ENCODE results near the gene VEGFA. TPM values are rescaled to one million over a fixed set of nuclear protein-coding genes. Genes with fewer than 3 reads are reported as not detected.

VEGFA gene
- total RNA-seq, 1 donor from 2014 or later, result 231 TPM

DNA sequence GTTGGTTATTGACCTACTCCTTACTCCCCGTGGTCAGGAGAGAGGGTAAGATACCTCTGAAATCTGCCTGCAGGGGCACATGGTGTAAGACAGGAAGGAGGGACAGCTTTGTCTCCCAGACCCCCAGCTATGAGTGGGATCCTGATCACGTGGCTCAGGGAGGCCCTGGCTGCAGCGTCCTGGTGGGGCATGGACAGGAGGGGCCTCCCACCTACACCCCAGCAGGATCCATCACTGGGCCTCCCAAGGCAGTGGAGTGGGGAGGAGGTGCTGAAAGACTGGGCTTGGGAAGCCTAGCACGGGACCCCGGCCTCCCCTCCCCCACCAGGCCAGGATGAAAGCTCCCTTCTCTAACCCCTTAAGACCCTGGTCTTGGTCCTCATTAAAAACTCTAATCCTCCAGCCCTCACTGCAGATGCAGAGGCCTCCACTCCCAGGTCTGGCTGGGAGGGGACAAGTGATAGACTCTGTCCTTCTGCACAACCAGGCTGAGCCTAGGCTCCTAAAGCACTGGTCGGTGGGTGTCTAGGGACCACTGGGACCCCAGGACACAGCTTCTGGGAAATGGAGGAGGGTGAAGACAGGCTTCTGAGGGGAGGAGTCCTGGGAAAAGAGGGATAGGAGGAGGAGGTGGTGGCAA lies 29.6 kb upstream of the VEGFA start:
- Histone ChIP-seq H3K4me3 (no peak overlapping the region), H3K36me3 (no peaks in the 10 kb centered on the region), H3K9me3 (no peaks in the 10 kb centered on the region), H3K4me1 (no peaks in the 10 kb centered on the region), H3K27me3 (no peaks in the 10 kb centered on the region), H3K27ac (no peak overlapping the region)
- TF ChIP-seq, protein P1, sequence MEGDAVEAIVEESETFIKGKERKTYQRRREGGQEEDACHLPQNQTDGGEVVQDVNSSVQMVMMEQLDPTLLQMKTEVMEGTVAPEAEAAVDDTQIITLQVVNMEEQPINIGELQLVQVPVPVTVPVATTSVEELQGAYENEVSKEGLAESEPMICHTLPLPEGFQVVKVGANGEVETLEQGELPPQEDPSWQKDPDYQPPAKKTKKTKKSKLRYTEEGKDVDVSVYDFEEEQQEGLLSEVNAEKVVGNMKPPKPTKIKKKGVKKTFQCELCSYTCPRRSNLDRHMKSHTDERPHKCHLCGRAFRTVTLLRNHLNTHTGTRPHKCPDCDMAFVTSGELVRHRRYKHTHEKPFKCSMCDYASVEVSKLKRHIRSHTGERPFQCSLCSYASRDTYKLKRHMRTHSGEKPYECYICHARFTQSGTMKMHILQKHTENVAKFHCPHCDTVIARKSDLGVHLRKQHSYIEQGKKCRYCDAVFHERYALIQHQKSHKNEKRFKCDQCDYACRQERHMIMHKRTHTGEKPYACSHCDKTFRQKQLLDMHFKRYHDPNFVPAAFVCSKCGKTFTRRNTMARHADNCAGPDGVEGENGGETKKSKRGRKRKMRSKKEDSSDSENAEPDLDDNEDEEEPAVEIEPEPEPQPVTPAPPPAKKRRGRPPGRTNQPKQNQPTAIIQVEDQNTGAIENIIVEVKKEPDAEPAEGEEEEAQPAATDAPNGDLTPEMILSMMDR (IDR thresholded peaks at IDR 0.05), result no peak
- intact Hi-C loops (cut with DNase I), result no loop called here
- no peak for ATAC-seq
- DNase-seq, result peak; percentile 44

DNA sequence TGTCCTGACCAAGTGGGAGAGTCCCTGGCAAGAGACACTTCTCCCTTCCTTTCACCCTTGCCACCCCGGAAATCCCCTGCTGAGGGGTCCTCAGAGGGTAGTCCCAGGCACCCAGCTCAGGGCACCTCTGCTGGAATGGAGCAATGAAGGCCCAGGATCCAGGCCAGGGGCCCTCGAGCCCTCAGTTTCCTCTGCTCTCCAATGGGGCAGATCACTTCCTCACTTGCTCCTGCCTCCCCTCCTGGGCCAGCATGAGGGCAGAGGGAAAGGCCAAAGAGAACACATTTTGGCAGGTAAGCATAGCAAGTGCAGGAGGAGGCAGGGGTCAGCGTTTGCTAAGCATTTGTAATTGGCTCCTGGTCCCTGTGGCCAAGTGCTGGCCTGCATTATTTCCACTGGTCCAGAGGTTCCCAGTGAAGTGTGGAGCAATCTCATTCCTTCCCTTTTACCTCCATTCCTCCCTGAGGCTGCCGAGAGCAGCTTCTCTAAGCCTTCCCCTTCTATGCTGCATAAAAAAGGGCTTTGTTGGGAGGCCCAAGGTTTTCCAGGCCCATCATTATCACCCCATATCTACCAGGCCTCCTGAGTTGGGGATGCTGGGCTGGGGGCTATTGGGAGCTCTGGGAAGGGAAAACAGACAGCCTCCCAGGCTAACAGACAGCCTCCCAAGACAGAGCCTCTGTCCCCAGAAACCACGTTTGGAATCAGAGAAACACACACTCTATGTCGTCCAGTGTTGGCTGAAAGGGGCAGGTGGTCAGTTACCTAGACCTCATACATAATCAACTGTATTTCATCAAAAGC lies 28.8 kb upstream of the VEGFA start:
- Histone ChIP-seq H3K9me3 (no peaks in the 10 kb centered on the region), H3K36me3 (no peaks in the 10 kb centered on the region), H3K27ac (no peak overlapping the region), H3K27me3 (no peaks in the 10 kb centered on the region), H3K4me3 (no peak overlapping the region), H3K4me1 (no peaks in the 10 kb centered on the region)
- DNase-seq (peak; percentile 49), ATAC-seq (peak; percentile 31)
- TF ChIP-seq, protein P1 (IDR thresholded peaks at IDR 0.05), result no peak
- intact Hi-C loops (cut with DNase I), result no loop called here

DNA sequence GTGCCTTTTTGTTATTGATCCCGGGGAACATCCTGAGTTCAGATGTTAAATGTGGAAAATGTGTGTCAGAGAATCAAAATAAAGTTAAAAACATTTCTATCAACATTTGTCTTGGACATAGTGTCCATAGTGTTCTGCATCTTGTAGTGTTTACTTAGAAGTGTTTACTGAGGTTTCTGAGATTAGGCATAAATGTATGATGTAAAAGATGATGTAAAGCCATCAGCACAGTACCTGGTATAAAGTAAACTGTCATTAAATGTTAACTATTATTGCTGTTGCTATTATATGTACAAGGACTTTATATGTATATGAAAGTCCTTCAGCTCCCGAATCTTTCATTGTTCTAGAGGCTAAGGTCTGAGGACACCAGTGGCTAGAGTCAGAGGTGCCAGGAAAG lies 28.2 kb upstream of the VEGFA start:
- Histone ChIP-seq H3K4me1 (no peaks in the 10 kb centered on the region), H3K4me3 (no peak overlapping the region), H3K36me3 (no peaks in the 10 kb centered on the region), H3K9me3 (no peaks in the 10 kb centered on the region), H3K27me3 (no peaks in the 10 kb centered on the region), H3K27ac (no peak overlapping the region)
- DNase-seq (no peak), ATAC-seq (no peak)
- intact Hi-C loops (cut with DNase I), result no loop called here
- TF ChIP-seq, protein P1 (IDR thresholded peaks at IDR 0.05), result no peak

DNA sequence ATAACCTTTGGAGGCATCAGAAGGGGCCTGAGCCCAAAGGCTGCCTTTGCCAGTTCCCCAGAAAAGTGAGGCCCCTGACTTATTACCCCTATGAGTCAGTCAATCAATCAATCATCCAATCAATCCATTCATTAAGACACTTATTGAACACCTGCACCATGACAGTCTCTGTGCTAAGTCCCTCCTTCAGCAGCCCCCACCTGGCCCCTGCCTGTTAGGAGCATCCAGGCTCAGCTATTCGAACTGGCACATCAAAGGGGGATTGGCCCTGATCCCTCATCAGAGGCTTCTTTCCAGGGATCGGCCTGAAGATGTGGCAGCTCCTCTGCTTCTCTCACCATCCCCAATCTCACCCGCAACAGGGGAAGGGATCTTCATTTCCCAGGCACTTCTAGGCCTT lies 27.7 kb upstream of the VEGFA start:
- Histone ChIP-seq H3K9me3 (no peaks in the 10 kb centered on the region), H3K36me3 (no peaks in the 10 kb centered on the region), H3K27ac (no peak overlapping the region), H3K4me3 (no peak overlapping the region), H3K4me1 (no peaks in the 10 kb centered on the region), H3K27me3 (no peaks in the 10 kb centered on the region)
- intact Hi-C loops (cut with DNase I), result no loop called here
- DNase-seq, result peak; percentile 17
- no peak for ATAC-seq
- TF ChIP-seq, protein P1 (IDR thresholded peaks at IDR 0.05), result no peak

DNA sequence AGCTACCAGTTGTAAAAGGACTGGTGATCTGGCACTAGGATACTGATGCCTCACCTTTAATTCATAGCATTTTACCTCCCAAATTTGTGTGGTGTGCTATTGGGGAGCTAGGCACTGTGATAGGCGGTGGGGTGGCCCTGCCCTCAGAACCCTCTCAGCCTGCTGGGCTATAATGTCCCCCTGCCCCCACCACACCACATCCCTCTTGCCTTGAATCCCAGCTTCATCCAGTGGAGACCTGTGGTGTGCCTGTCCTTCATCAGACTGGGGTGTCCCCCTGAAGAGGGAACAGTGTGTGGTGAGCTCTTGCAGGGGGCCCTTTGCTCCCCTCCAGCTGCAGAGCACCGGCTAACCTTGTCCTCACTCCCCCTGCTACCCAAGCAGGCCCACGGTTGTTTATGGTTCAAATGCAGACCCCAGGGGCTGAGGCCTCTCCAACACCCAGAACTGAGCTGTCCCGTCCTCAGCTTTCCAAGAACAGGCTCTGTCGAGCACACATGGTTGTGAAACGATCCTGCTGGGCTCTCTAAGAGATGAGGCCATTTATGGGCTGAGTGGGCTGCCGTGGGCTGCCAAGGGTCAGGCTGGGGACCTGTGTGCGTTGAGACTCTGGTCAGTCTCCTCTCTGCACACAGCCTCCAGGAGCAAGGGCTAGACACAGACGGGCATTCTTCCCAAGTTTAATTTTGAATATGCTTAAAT lies 26.9 kb upstream of the VEGFA start:
- Histone ChIP-seq H3K4me3 (no peak overlapping the region), H3K27ac (no peak overlapping the region), H3K36me3 (no peaks in the 10 kb centered on the region), H3K4me1 (no peaks in the 10 kb centered on the region), H3K27me3 (no peaks in the 10 kb centered on the region), H3K9me3 (no peaks in the 10 kb centered on the region)
- ATAC-seq, result no peak
- DNase-seq, result peak; percentile 45
- TF ChIP-seq, protein P1 (IDR thresholded peaks at IDR 0.05), result no peak
- intact Hi-C loops (cut with DNase I), result no loop called here

Measured in upper lobe of right lung (tissue), 1 donor.